HG03045 (cell line): ENCODE data around the gene PRKCQ.
A peak's percentile ranks its signal among the peaks of the same experiment; 100 is the strongest.

Experiments used
- ATAC-seq: cut with Tn5 transposase; IDR thresholded peaks from one replicate; pipeline ENCODE4 v1.9.1; 2021; ENCODE audit warnings: mild to moderate bottlenecking, moderate library complexity; ENCODE audit not compliant: unreplicated experiment

PRKCQ gene

DNA sequence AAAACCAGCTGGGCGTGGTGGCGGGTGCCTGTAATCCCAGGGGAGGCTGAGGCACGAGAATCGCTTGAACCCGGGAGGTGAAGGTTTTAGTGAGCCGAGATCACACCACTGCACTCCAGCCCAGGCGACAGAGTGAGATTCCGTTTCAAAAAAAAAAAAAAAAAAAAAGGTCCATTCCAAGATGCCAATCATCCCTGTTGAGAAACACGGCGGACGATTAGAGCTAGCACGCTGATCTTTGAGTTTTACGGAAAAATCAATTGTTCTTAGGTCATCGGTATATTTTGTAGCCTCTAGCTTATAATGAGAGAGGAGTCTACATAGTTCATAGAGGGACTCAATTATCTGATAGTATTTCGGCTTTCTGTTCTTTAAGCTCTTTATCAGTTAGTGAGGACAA is 169.2 kb downstream of the PRKCQ start:
- ATAC-seq = no peak

DNA sequence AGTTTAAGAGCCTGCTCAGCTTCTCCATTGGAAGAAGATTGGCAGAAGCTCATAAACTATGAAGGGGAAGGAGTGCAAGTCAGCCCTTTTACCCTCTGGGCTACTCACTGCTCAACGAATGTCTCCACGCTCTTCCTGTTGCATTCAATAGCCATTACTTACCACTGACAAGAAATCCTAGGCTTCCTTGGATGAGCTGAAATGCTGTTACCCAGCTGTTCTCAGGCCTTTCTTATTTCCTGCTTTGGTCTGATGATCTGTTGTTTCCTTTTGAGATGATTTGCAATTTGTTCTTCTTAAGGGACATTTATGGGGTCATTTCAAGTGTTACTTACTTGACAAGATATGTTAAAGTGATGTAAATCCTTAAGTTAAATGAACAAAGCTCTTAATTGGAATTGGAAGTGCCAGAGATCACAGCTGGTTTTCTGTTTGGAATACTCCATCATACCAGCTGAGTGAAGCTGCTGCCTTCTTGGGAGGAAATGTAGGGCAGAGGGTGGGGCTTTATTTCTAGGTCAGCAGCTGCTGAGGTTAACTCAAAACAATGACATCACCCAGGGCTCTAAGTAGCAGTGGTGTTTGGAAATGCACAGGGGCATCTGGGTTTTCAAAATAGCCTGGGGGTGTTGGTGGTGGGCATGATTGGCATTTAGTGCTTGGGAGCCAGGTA is 170.0 kb downstream of the PRKCQ start:
- ATAC-seq = no peak

DNA sequence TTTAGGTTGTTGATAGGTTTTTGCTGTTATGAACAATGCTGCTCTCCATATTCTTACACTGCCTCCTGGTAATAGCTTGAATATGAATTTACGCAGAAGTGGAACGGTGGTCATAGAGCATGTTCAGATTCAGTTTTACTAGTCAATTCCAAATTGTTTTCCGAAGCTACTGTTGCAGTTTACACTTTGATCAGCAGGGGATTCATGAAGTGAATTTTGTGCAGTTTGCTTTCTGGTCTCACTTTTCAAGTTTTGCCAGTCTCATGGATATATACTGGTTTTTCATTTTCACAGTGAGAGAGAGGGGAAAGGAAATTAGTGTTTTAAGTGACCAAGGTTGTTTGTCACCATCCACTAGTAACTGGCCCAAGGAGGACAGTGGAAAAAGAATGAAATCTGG is 171.3 kb downstream of the PRKCQ start:
- no peak for ATAC-seq

DNA sequence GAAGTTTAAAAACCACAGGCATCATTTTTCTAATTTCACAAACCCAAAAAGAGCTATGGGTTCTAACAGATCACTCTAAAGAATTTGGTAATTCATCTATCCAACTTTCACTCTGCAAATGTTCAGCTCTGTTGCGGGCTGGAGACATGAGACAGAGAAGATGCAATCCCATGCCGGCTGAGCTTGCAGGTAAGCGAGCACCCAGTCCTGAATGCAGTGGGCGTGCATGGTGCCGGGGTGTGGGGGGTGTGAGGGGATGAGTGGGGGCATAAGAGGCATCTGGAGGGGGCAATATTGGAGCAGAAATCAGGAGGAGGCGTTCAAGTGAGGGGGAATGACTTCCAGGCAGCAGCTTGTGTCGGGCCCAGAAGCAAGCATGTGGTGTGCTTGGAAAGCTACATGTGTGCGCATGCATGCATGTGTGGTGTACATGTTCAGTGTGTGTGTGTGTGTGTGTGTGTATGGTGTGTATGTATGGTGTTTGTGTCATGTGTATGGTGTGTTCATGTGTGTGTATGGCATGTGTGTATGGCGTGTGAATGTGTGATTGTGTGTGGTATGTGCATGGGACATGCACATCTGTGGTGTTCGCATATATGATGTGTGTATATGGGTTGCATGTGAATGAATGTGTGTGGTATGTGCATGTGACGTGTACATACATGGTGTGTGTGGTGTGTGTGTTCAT is 172.9 kb downstream of the PRKCQ start:
- no peak for ATAC-seq

DNA sequence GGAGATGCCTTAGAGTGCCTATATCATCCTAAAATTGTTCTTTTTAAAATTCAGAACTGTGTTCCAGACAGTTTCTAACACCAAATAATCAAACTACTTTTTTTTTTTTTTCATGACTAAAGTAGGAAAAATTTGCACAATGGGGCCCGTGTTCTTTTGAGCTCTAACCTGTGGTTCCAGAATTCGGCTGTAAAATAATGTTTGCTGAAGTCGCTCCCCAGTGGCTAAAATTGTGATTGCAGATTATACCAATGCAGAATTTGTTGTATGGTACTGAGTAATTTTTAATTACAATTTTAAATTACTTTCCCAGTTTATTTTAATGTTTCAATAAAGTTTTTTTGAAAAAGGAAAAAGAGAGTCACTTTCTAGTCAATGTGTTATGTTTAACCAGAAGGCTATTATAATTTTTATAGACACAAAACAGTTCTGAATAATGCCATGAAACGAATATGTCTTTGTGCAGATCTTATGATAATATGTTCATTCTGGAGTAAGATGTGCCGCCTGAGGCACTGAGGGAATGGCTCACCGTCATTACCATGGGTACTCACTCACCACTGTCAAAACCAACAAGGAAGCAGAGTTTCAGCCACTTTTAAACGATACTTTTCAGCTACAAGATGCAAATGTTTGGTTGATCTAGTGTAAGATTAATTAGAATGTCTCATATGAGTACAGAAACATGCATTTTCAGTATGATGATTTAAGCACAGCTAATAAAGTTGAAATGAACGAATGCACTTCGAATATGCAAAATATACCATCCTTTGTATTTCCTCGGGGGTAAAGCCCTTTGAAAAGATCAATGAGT is 173.6 kb downstream of the PRKCQ start:
- no peak for ATAC-seq

DNA sequence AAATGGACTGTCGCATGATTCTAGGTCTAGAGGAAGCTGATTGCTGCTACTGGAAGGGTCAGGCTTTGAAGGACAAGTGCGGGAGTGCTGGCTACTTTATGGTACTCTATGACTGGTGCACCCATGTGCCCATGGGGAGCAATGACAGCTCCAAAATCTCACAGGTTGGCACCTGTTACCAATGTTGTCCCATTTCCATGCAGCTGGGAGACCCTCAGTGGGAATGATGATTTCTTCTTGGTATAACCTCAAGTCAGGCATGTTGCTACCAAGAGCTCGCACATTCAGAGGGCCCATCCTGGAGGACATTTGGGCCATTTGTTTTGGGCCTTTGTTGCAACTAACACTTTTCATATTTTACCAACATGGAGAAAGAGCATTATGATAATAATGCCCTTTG is 174.4 kb downstream of the PRKCQ start:
- no peak for ATAC-seq

DNA sequence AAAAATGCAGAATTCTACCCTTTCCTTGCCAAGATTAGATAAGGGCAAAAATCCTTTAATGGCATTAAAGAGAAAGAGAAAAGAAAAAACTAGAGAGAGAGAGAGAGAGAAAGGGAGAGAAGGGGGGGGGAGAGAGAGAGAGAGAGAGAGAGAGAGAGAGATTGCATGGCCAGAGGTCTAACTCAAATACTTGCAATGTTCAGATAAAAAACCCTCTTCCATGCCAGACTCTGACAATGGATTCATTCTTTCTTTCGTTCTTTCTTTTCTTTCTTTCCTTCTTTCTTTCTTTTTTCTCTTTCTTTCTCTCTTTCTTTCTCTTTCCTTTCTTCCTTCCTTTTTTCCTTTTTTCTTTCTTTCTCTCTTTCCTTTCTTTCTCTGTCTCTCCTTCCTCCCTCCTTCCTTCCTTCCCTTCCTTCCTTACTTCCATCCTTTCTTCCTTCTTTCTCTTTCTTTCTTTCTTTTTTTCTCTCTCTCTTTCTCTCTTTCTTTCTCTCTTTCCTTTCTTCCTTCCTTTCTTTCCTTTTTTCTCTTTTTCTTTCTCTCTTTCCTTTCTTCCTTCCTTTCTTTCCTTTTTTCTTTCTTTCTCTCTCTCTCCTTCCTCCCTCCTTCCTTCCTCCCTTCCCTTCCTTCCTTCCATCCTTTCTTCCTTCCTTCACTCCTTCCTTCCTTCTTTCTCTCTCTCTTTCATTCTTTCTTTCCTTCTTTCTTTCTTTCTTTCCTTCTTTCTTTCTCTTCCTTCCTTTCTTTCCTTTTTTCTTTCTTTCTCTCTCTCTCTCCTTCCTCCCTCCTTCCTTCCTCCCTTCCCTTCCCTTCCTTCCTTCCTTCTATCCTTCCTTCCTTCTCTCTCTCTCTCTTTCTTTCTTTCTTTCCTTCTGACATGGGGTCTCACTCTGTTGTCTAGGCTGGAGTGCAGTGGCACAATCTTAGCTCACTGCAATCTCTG is 175.7 kb downstream of the PRKCQ start:
- ATAC-seq = no peak

DNA sequence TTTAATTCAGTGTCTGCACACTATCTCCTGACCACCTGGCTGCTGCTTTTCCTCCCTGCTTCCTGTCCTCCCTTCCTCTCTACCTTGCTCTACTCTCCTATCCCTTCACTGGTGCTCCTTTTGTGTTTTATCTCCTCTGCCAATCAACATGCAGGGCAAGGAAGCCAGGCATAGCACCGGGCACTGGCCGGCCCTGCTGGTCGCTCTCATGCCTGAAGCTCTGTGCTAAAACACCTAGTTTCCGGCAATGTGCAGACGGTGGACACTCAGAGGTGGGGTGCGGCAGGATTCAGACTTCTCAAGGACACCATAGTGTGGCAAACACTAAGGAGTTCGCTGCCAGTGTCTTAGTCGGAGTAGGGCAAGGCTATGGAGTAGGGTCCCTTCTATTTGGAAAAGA is 177.1 kb downstream of the PRKCQ start:
- ATAC-seq = no peak

DNA sequence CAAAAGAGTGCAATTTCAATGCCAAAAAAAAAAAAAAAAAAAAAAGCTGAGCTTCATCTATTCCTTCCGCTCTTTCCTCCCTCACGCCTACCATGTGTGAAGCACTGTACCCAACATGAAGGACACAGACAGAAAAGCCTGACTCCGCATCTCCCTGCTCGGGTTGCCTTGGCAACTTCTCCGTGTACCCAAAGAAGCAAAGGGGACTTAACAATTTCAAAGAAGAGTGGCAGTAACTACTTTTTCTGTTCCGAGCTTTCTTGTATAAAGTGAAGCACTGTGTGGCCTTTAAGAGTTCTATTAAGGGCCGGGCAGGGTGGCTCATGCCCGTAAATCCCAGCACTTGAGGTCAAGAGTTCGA is 177.7 kb downstream of the PRKCQ start:
- ATAC-seq = no peak

DNA sequence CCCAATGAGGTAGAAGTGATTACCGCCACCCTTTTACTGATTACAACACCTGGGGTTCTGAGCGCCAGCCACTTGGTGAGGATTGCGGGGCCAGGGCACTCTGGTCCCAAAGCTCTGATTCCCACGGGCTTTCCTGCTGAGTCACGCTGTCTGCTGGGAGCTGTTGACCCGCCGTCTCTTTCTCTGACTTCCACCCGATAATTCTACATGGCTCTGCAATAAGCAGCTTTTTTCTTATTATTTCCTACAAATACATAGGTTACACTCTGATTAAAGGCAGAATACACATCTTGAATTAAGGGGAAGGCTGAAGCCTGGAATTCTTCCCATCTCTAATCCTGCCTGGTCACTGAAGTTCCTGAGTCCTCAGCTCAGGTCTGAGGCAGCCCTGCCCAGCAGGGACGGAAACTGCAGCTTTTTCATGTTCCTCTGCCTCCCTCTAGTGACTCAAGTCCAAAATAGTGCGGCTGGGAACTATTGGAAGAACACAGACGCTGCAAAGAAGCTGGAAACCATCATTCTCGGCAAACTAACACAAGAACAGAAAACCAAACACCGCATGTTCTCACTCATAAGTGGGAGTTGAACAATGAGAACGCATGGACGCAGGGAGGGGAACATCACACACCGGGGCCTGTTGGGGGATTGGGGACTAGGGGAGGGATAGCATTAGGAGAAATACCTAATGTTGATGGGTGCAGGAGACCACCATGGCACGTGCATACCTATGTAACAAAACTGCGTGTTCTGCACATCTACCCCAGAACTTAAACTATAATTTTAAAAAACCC is 178.3 kb downstream of the PRKCQ start:
- peak; percentile 79 for ATAC-seq

DNA sequence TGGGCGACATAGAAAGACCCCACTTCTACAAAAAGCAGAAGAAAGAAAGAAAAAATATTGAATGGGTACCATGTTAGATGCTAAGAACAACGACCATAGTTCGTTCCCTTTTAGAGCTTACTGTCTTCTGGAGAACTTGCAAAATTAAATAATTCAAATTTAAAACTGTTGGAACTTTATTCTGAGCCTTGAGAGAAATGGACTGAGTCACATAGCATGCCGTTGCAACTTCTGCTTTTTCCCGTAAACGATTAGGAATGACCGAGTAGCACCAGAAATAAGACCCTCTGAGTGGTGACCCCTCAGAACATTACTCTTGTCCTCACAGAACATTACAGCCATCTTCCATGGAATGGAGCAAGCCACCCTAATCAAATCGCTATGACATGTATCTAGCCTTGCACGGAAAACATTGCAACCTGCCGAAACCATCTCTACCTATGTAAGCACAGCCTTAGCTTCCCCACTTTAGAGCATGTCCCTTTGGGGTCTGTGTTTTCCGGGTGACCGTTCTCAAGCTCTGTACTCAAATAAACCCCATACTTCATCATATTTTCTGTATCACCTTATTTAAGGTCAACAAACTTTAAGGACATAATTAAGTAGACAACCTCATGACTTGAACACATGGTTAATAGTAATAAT is 179.1 kb downstream of the PRKCQ start:
- no peak for ATAC-seq

DNA sequence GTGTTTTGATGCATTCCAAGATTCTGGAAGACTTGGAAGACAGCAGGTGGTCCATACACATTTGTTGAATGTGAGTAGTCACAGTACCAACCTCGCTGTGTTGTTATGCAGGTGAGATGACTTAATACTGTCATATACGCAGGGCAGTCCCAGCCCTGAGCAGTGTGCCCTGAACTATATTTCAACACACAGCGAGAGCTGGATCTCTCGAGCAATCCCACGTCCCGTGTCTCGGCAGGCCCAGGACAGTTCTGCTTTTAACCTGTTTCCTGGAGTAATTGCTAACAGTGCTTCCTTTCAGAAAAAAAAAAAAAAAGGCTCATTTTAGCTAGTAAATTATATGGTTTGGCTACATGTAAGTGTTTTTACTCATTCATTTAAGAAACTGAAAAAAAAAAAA is 179.7 kb downstream of the PRKCQ start:
- ATAC-seq = no peak

DNA sequence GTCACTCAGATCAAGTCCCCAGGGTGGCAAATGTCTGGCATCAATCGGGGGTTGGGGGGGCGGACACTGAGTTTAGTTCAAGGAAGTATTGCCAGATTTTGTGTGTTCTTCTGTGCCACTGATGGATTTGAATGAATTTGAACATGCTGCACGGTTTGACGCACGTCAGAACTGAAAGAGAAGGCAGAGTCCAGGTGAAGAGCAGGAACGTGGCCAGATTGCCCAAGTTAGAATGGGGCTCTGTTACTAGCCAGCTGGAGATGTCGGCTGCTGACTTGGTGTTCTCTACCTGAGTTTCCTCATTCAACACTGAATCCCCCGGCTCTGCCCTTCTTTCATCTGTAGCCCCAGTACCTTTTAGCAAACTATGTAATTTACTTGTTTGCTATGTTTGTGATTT is 180.2 kb downstream of the PRKCQ start:
- ATAC-seq = no peak

DNA sequence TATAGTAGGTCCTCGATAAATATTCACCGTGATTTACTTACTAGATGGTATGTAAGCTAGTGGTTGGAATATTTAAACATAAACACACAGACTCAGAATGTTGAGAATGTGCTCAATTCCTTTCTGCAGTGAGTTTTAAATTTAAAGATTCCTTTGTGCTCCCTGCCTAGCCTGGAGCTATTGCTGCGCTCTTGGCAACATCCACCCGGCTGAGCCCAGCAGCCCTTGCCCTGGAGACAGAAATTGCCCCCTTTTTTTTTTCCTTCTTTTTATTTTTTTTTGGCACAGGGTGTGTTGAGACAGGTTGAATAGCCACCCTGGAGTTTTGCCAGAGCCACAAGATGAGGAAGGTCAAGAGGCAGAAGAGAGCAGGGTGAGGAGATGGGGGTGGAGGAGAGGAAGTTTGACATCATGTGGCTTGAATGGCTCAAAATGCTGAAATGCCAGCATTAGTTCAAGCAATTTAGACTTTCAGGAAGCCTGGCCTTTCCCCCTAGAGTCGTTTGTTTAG is 180.8 kb downstream of the PRKCQ start:
- no peak for ATAC-seq

DNA sequence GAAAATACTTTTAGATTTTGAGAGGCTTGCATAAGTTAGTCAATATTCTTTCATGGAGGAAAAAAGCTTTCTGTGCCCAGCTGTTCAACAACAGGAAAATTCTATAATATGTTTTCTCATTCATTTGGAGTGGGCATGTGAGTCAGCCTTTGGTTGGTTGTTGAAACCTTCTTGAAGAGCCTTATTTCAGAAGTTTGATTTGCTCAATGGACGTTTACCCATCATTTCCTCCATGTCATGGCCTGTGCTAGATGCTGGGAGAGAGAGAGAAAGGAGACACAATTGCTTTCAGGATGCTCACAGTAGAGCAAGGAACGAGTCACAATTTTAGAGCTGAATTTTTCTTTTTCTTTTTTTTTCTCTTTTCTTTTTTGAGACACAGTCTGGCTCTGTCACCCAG is 181.7 kb downstream of the PRKCQ start:
- no peak for ATAC-seq

DNA sequence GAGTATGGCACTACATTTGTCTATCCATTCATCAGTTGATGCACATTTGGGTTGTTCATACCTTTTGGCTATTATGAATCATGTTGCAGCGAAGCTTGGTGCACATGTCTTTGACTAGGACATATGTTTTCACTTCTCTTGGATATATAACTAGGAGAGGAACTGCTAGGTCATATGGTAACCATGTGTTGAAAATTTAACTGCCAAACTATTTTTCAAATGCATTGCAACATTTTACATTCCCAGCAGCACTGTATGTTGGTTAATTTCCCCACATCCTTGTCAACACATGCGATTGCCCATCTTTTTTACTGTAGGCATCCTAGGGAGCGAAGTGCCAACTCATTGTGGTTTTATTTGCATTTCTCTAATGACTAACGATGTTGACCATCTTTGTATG is 183.4 kb downstream of the PRKCQ start:
- ATAC-seq = no peak

DNA sequence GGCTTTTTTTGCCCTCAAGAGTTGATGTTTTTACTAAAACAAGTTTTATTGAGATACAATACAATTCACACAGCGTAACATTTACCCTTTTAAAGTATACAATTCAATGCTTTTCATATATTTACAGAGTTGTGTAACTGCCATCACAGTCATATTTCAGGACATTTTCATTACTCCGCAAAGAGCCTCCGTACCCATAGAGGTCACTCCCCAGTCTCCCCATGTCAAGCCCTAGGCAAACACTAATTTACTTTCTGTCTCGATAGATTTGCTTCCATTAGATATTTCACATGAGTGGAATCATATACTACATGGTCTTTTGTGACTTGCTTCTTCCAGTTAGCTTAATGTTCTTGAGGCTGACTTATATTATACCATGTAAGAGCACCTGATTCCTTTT is 183.8 kb downstream of the PRKCQ start:
- no peak for ATAC-seq

DNA sequence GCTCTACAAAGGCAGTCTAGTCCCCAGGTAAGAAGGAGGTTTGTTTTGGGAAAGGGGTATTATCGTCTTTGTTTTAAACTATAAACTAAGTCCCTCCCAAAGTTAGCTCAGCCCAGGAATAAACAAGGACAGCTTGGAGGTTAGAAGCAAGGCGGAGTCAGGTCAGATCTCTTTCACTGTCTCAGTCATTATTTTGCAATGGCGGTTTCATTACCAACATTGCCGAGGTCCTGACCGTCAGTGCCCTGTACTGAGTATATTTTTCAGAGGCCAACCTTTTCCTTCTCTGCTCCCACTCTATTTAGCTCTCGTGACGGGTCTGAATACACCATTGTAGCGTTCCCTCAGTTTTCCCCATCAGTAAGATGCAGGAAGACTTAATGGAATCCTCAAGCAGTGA is 184.5 kb downstream of the PRKCQ start:
- ATAC-seq = no peak

DNA sequence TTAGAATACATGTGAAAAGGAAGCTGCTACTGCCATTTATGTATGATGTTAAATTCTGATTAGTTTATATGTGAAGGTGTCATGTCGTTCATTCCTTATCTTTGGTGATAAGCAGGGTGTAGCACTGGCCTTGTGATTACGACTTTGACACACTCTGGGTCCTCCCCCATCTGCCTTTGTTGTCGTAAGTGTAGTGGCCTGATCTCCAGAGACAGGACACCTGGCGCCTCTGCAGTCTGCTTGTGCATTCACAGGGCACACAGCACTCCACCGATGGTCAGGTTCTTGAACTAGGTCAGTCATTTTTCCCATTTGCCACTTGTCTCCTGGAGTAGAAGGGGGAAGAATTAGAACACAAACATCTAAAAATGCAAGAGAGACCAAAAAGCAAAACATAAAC is 186.0 kb downstream of the PRKCQ start:
- ATAC-seq = no peak

DNA sequence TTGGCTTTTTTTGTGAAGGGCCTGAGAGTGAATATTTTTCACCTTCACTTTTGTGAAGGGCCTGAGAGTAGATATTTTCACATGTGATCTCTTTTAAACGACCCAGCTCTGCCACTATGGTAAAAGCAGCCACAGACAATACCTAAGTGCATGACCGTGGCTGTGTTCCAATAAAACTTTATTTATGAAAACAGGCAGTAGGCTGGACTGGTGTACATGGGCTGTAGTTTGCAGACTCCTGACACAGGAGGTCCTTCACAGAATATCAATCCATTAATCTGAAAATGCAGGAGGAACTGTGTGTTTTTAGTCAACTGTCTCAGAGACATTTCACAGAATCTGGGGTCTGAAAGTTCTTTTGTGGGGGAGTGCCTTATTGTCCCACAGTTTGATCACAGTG is 186.9 kb downstream of the PRKCQ start:
- no peak for ATAC-seq
